Sigmoid colon (tissue), 7 donors: Measurements from ENCODE around the gene SKI. TPM values are rescaled to one million over a fixed set of nuclear protein-coding genes. Genes with fewer than 3 reads are reported as not detected.

Experiments used
- DNase-seq: peaks from one replicate; pipeline ENCODE4 v3.0.0-alpha.2; 2019
- H3K27ac ChIP-seq, 4 donors: fragments of 200-600 bp; sonication (generic); one replicate each; pipeline ENCODE4 v1.5.1; 2016 to 2019; ENCODE audit warnings: mild to moderate bottlenecking in 1 of 4
- H3K27me3 ChIP-seq, 3 donors: fragments of 200-600 bp; sonication (generic); one replicate each; pipeline ENCODE4 v1.5.1; 2019; ENCODE audit warnings: mild to moderate bottlenecking in 1 of 3
- H3K36me3 ChIP-seq, 4 donors: fragments of 200-600 bp; sonication (generic); one replicate each; pipeline ENCODE4 v1.5.1; 2016 to 2019
- H3K4me1 ChIP-seq, 4 donors: fragments of 200-600 bp; sonication (generic); one replicate each; pipeline ENCODE4 v1.5.1; 2017 to 2019
- H3K4me3 ChIP-seq, 4 donors: fragments of 200-600 bp; sonication (generic); one replicate each; pipeline ENCODE4 v1.5.1; 2017 to 2019; ENCODE audit warnings: mild to moderate bottlenecking in 2 of 4, moderate library complexity in 1 of 4
- H3K9me3 ChIP-seq, 4 donors: fragments of 200-600 bp in 3 of 4; sonication (generic) in 3 of 4; one replicate each; pipeline versions ENCODE4 v1.5.1 to v1.6.1; 2013 to 2019
- EP300 ChIP-seq, 4 donors: sonication (generic); formaldehyde crosslinking; IDR thresholded peaks; one replicate each; pipeline ENCODE4 v1.6.1; 2017; ENCODE audit warnings: antibody characterized with exemption in 4 of 4
- POLR2A ChIP-seq, 2 donors: fragments of 450-650 bp; IDR thresholded peaks; one replicate each; pipeline ENCODE4 v1.6.1; 2016; ENCODE audit warnings: antibody characterized with exemption in 2 of 2, mild to moderate bottlenecking in 2 of 2, moderate library complexity in 2 of 2
- POLR2AphosphoS5 ChIP-seq, 4 donors: sonication (generic); formaldehyde crosslinking; IDR thresholded peaks; one replicate each; pipeline ENCODE4 v1.6.1; 2017; ENCODE audit warnings: antibody characterized with exemption in 4 of 4
- WGBS, 2 donors: extraction: QIAGEN DNeasy Blood & Tissue Kit; methylation state at CpG; one replicate each; pipeline ENCODE4 v1.1.7; 2013; 5-methylcytosine and 5-hydroxymethylcytosine counted together
- intact Hi-C: fragments of 100-400 bp; cut with DNase I; formaldehyde crosslinking; loops from one replicate; pipeline ENCODE4 v1.15.1; 2023
- polyA plus RNA-seq, 3 donors: library from polyadenylated mRNA; stranded (reverse); fragments of 200-250 nt; gene quantifications; one replicate each; pipeline ENCODE4 v1.2.3, GENCODE V29; 2013
- total RNA-seq, 4 donors: library from RNA; depleted of rRNA; stranded (reverse); fragments of >200 nt; gene quantifications; one replicate each; pipeline ENCODE4 v1.1.0, GENCODE V29; 2016
- TF ChIP-seq, protein P1 (sequence below), 4 experiments: fragments of 450-650 bp in 3 of 4; fragments of 200-600 bp in 1 of 4; IDR thresholded peaks; one replicate each; pipeline ENCODE4 v1.5.1; 2016 to 2019; ENCODE audit warnings: antibody characterized with exemption in 4 of 4, mild to moderate bottlenecking in 3 of 4, moderate library complexity in 2 of 4
- donor health status: healthy with polysubstance abuse.
- donor health status: Bipolar disorder and iron deficiency.
- donor health status: healthy.

The SKI gene
- total and polyA plus RNA-seq, 7 donors: 5.8 to 50.4 (median 19.3) TPM

DNA sequence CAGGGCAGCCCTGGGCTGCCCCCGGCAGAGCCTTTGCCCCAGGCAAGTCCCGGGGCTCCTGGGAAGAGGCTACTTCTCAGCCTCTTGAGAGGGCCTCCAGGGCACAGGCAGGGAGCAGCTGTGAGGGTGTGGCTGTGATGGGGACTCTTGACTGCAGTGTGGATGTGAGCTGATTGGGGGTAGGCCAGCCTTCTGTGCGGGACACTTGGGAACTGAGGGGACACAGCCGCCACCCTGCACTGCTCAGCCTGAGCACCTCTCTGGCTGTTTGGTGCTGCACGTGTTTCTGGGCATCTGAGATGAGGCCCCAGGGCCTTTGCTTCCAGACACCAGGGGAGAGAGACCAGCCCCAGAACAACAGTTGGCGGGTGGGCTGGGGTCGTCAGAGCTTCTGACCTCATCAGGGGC is 62.1 kb downstream of the SKI start:
- Histone ChIP-seq H3K27ac (peak overlapping the region; percentile 72 to 83 (median 78)), H3K4me3 (peak overlapping the region in 3 of 4 donors; percentile 25 to 38 (median 33)), H3K9me3 (no peaks in the 10 kb centered on the region), H3K4me1 (peaks cover 0 to 91% (median 86%) of the 10 kb centered on the region in 4 donors), H3K27me3 (no peaks in the 10 kb centered on the region), H3K36me3 (no peaks in the 10 kb centered on the region)
- DNase-seq: no peak
- TF ChIP-seq POLR2AphosphoS5 (IDR thresholded peaks at IDR 0.05): no peak
- no peak for TF ChIP-seq EP300 (IDR thresholded peaks at IDR 0.05)
- no peak for TF ChIP-seq POLR2A (IDR thresholded peaks at IDR 0.05)
- TF ChIP-seq, protein P1, sequence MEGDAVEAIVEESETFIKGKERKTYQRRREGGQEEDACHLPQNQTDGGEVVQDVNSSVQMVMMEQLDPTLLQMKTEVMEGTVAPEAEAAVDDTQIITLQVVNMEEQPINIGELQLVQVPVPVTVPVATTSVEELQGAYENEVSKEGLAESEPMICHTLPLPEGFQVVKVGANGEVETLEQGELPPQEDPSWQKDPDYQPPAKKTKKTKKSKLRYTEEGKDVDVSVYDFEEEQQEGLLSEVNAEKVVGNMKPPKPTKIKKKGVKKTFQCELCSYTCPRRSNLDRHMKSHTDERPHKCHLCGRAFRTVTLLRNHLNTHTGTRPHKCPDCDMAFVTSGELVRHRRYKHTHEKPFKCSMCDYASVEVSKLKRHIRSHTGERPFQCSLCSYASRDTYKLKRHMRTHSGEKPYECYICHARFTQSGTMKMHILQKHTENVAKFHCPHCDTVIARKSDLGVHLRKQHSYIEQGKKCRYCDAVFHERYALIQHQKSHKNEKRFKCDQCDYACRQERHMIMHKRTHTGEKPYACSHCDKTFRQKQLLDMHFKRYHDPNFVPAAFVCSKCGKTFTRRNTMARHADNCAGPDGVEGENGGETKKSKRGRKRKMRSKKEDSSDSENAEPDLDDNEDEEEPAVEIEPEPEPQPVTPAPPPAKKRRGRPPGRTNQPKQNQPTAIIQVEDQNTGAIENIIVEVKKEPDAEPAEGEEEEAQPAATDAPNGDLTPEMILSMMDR (IDR thresholded peaks at IDR 0.05): no peak
- WGBS, 2 donors: 42 to 68% methylated on average over 7 of the region's 7 CpGs
- intact Hi-C loops: no loop called here

DNA sequence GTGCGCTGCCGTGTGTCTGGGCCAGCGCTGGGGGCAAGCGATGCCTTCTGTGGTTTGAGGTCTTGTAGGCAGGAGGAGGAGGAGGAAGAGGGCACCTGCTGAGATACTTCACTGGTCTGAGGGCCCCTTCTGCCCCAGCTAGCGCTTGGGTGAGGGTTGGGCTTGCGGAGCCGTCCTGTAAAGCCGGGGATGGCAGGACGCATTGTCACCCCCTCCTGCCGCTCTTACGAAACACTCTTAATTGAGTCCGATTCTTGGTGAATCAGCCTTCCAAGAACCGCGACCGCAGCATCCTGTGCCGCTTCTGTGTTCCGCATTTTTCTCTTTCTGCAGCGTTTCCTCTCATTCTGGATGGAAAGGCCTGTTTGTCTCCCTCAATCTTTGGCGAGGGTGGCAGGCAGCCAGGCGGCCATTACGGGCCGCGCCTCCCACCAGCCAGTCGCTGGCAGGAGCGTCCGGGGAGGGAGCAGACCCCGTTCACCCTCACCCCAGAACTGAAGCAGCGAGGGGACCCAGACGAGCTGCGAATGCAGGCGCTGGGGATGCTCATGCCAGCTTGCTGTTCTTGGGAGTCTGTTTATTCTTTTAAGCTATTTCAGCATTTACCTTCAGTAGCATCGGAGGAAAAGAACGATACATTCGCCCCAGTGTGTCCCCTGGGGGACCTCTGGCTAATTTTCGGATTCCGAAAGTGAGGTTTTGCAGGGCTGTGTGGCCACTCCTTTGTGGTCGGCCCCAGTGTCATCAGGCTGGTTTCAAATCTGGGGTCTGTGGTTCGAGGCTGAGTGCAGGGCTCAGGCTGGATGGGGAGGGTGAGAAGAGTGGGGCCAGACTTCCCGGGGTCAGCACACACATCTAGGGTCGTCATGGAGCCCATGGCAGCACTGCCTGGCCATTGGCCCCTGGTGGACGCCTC is 62.7 kb downstream of the SKI start:
- DNase-seq: peak; percentile 93
- H3K4me1 ChIP-seq: peaks cover 0 to 97% (median 90%) of the 10 kb centered on the region in 4 donors
- peak overlapping the region in 3 of 4 donors; percentile 25 to 38 (median 33) for H3K4me3 ChIP-seq
- TF ChIP-seq EP300 (IDR thresholded peaks at IDR 0.05) (peak in 1 of 4 donors; percentile 58), POLR2A (IDR thresholded peaks at IDR 0.05) (no peak), POLR2AphosphoS5 (IDR thresholded peaks at IDR 0.05) (peak; percentile 11 to 76 (median 51))
- TF ChIP-seq, protein P1 (IDR thresholded peaks at IDR 0.05): no peak
- WGBS, 2 donors: 30 to 65% methylated on average over 41 of the region's 41 CpGs
- H3K27ac ChIP-seq: peak overlapping the region; percentile 72 to 83 (median 78)
- intact Hi-C loops: no loop called here
- no peaks in the 10 kb centered on the region for H3K9me3 ChIP-seq
- H3K27me3 ChIP-seq: no peaks in the 10 kb centered on the region
- no peaks in the 10 kb centered on the region for H3K36me3 ChIP-seq

DNA sequence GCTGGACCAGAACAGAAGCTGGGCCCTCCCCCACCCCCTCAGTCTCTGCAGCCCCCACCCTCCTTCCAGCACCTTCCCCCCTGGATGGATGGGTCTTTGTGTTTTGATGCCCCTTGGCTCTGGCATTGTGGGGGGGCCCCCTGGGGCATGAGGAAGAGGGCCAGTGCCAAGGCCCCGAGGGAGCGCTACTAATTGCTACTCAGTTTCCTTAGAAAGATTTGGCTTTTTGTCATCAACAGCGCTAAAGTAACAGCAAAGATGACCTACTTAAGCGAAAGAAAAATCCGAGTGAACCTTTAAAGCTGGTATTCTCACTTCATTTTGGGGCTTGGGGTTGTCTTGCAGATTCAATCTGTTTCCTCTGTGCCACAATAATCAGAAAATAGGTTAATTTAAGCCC is 63.5 kb downstream of the SKI start:
- intact Hi-C loops: no loop called here
- no peaks in the 10 kb centered on the region for H3K36me3 ChIP-seq
- no peaks in the 10 kb centered on the region for H3K27me3 ChIP-seq
- peak overlapping the region; percentile 72 to 83 (median 78) for H3K27ac ChIP-seq
- 75 to 80% methylated on average over 5 of the region's 5 CpGs for WGBS, 2 donors
- H3K9me3 ChIP-seq: no peaks in the 10 kb centered on the region
- TF ChIP-seq, protein P1 (IDR thresholded peaks at IDR 0.05): no peak
- TF ChIP-seq POLR2A (IDR thresholded peaks at IDR 0.05) (no peak), POLR2AphosphoS5 (IDR thresholded peaks at IDR 0.05) (no peak), EP300 (IDR thresholded peaks at IDR 0.05) (no peak)
- H3K4me1 ChIP-seq: peaks cover 0 to 95% (median 91%) of the 10 kb centered on the region in 4 donors
- DNase-seq: no peak
- peak overlapping the region in 1 of 4 donors; percentile 38 for H3K4me3 ChIP-seq

DNA sequence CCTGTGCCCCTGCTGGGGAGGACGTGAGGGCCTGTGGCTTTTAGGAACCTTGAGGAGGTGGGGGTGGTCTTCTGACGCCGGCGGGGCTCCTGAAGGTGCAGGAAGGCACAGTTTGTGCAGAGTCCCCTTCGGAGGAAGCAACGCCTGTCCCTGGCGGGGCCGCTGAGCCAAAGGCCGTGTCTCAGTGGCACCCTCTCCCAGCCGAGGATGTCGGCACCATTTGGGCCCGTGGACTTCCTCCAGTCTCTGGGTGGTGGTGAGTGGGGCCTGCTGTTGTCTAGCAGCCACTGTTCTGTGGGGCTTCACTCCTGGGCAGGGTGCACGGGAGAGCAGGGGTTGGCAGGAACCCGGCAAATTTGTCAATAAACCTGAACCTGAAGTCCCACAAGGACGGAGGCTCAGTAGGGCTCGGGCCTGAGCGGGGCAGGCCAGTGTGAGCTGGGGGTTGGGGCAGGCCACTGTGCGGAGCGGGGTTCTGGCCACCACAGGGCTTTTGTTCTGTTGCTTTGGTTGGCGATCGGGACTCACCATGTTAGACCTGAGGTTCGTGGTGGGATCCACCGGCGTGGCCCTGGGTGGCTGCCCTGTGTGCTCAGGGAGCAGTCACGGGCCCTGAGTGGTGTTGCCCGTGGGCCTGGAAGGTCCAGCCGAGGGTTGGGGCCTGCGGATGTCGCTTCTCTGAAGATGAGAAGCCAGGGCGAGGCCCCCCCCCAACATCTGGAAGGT is 64.8 kb downstream of the SKI start:
- peaks cover 0 to 90% (median 85%) of the 10 kb centered on the region in 4 donors for H3K4me1 ChIP-seq
- intact Hi-C loops: no loop called here
- H3K9me3 ChIP-seq: no peaks in the 10 kb centered on the region
- no peaks in the 10 kb centered on the region for H3K27me3 ChIP-seq
- H3K36me3 ChIP-seq: no peaks in the 10 kb centered on the region
- TF ChIP-seq POLR2AphosphoS5 (IDR thresholded peaks at IDR 0.05) (no peak), POLR2A (IDR thresholded peaks at IDR 0.05) (no peak), EP300 (IDR thresholded peaks at IDR 0.05) (no peak)
- TF ChIP-seq, protein P1 (IDR thresholded peaks at IDR 0.05): no peak
- H3K27ac ChIP-seq: peak overlapping the region in 1 of 4 donors; percentile 83
- H3K4me3 ChIP-seq: no peak overlapping the region
- WGBS, 2 donors: 92% methylated on average over 30 of the region's 30 CpGs
- DNase-seq: no peak
